Measurements from ENCODE around the gene FAAP20.
"Not testable (repeated sequence)": the region's sequence is repeated elsewhere in the genome, so short reads cannot be mapped to it uniquely, and the experiment has no call there.

Gene FAAP20

DNA sequence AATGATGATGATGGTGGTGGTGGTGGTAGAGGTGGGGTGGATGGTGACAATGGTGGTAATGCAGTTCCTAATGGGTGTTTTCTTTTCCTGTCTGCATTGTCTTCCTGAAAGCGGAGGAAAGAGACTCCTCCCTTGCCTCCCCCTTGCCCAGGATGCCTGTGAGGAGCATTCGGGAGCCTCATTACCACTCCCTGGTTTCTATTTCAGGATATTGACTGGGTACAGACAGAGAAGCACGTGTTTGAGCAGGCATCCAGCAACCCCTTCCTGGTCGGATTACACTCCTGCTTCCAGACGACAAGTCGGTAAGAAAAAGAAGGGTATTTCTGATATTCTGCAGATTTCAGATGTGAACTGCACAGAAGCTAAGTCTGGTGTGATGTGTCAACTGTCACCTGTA, 38.8 kb downstream of the FAAP20 start:
- Histone ChIP-seq H3K36me3 (ENCODE audit: control insufficient read depth, insufficient read depth, low read length) (no peaks in the 10 kb centered on the region), H3K4me1 (ENCODE audit: control insufficient read depth, insufficient read depth, low read length) (no peaks in the 10 kb centered on the region), H3K27ac (ENCODE audit: insufficient read depth, low read depth, low read length, poor library complexity, severe bottlenecking) (no peak overlapping the region), H3K9me3 (ENCODE audit: control insufficient read depth, low read length) (no peaks in the 10 kb centered on the region), H3K4me3 (ENCODE audit: insufficient read depth, low read depth, low read length) (no peak overlapping the region), H3K27me3 (ENCODE audit: control insufficient read depth, insufficient read depth, low read length, poor library complexity, severe bottlenecking) (no peaks in the 10 kb centered on the region)
- WGBS, 2 experiments = 95 to 96% methylated on average over 6 of the region's 6 CpGs

DNA sequence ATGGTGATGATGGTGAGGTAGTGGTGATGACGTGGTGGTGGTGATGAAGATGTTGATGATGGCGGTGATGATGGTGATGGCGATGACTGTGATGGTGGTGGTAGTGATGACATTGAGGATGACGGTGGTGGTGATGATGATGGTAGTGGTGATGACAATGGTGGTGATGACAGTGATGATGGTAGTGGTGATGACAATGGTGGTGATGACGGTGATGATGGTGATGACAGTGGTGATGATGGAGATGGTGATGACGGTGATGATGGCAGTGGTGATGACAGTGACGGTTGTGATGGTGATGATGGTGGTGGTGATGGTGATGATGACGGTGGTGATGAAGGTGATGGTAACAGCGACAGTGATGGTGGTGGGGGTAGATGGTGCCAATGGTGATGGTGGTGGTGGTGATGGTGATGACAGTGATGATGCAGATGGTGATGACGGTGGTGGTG, 39.4 kb downstream of the FAAP20 start:
- no peaks in the 10 kb centered on the region for H3K9me3 ChIP-seq (ENCODE audit: control insufficient read depth, low read length)
- H3K4me1 ChIP-seq (ENCODE audit: control insufficient read depth, insufficient read depth, low read length) = no peaks in the 10 kb centered on the region
- H3K27ac ChIP-seq (ENCODE audit: insufficient read depth, low read depth, low read length, poor library complexity, severe bottlenecking) = no peak overlapping the region
- WGBS, 2 experiments = 94 to 97% methylated on average over 10 of the region's 10 CpGs
- H3K27me3 ChIP-seq (ENCODE audit: control insufficient read depth, insufficient read depth, low read length, poor library complexity, severe bottlenecking) = no peaks in the 10 kb centered on the region
- no peaks in the 10 kb centered on the region for H3K36me3 ChIP-seq (ENCODE audit: control insufficient read depth, insufficient read depth, low read length)
- no peak overlapping the region for H3K4me3 ChIP-seq (ENCODE audit: insufficient read depth, low read depth, low read length)

DNA sequence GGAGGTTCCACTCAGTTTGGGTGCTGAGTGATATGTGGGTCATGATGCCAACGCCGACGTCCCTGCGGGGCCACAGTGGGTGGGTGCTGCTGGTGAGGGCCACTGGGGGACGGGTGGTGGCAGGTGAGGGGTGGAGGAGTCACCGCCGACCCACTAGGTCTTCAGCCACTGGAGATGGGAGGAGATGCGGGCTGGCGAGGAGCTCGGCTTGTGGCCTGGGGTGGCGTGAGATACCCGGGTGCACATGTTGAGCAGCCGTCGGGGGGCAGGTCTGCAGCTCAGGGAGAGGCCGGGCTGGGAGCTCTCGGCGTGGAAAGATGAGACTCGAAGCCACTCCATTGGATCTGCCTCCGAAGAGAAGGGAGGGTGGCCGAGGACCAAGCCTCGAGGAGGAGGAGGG, 40.5 kb downstream of the FAAP20 start:
- Histone ChIP-seq H3K27me3 (ENCODE audit: control insufficient read depth, insufficient read depth, low read length, poor library complexity, severe bottlenecking) (no peaks in the 10 kb centered on the region), H3K4me1 (ENCODE audit: control insufficient read depth, insufficient read depth, low read length) (no peaks in the 10 kb centered on the region), H3K4me3 (ENCODE audit: insufficient read depth, low read depth, low read length) (no peak overlapping the region), H3K9me3 (ENCODE audit: control insufficient read depth, low read length) (no peaks in the 10 kb centered on the region), H3K36me3 (ENCODE audit: control insufficient read depth, insufficient read depth, low read length) (no peaks in the 10 kb centered on the region), H3K27ac (ENCODE audit: insufficient read depth, low read depth, low read length, poor library complexity, severe bottlenecking) (no peak overlapping the region)
- WGBS, 2 experiments = 95 to 96% methylated on average over 21 of the region's 21 CpGs

DNA sequence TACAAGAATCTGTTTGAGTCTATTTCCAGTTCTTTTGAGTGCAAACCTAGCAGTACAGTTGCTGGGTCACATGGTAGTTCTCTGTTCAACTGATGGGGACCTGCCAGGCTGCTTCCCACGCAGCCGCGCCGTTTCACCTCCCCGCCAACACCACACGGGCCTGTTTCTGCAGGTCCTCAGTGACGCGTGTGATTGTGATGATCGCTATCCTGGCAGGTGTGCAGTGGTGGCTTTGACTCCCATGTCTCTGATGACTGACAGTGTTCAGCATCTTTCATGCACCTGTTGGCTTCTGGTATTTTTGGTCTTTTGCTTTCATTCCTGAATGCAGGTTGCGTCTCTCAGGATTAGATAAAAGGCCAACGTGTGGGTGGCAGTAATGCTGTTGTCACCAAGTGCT, 41.6 kb downstream of the FAAP20 start:
- Histone ChIP-seq H3K9me3 (ENCODE audit: control insufficient read depth, low read length) (no peaks in the 10 kb centered on the region), H3K27me3 (ENCODE audit: control insufficient read depth, insufficient read depth, low read length, poor library complexity, severe bottlenecking) (no peaks in the 10 kb centered on the region), H3K36me3 (ENCODE audit: control insufficient read depth, insufficient read depth, low read length) (no peaks in the 10 kb centered on the region), H3K4me3 (ENCODE audit: insufficient read depth, low read depth, low read length) (no peak overlapping the region), H3K4me1 (ENCODE audit: control insufficient read depth, insufficient read depth, low read length) (no peaks in the 10 kb centered on the region), H3K27ac (ENCODE audit: insufficient read depth, low read depth, low read length, poor library complexity, severe bottlenecking) (no peak overlapping the region)
- WGBS, 2 experiments = 95 to 96% methylated on average over 11 of the region's 11 CpGs

DNA sequence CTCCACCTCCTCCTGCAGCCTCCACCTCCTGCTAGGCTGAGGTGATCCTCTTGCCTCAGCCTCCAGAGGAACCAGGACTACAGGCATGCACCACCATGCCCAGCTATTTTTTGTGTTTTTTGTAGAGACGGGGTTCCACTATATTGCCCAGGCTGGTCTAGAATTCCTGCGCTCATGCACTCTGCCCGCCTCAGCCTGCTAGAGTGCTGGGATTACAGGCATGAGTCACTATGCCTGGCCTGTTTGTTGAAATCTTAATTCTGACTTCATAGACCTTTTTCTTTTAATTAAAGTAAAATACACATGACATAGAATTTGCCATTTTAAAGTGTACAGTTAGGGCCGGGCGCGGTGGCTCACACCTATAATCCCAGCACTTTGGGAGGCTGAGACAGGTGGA, 42.7 kb downstream of the FAAP20 start:
- Histone ChIP-seq H3K27ac (ENCODE audit: insufficient read depth, low read depth, low read length, poor library complexity, severe bottlenecking) (no peak overlapping the region), H3K27me3 (ENCODE audit: control insufficient read depth, insufficient read depth, low read length, poor library complexity, severe bottlenecking) (no peaks in the 10 kb centered on the region), H3K9me3 (ENCODE audit: control insufficient read depth, low read length) (no peaks in the 10 kb centered on the region), H3K4me1 (ENCODE audit: control insufficient read depth, insufficient read depth, low read length) (no peaks in the 10 kb centered on the region), H3K4me3 (ENCODE audit: insufficient read depth, low read depth, low read length) (no peak overlapping the region), H3K36me3 (ENCODE audit: control insufficient read depth, insufficient read depth, low read length) (peaks cover 1% of the 10 kb centered on the region)
- WGBS, 2 experiments = 88 to 91% methylated on average over 6 of the region's 6 CpGs

DNA sequence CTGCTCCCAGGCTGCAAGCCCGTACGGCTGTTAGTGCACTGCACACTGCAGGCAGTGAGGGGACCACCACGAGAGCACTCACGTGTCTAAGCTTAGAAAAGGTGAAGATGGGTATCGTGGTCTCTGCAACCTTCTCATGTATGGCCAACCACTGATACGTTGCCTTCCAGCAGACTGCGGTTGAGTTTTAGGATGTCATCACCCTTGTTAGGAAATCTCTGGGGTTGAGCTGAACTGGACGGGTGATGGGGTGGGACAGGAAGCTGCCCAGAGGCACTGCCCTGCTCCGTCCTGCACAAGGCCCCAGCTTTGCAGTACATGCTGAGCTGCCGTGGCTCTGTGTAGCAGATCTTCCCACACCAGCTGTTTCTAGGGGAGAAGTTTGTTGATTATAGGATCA, 43.3 kb downstream of the FAAP20 start:
- H3K27me3 ChIP-seq (ENCODE audit: control insufficient read depth, insufficient read depth, low read length, poor library complexity, severe bottlenecking) = no peaks in the 10 kb centered on the region
- no peaks in the 10 kb centered on the region for H3K9me3 ChIP-seq (ENCODE audit: control insufficient read depth, low read length)
- no peak overlapping the region for H3K27ac ChIP-seq (ENCODE audit: insufficient read depth, low read depth, low read length, poor library complexity, severe bottlenecking)
- no peak overlapping the region for H3K4me3 ChIP-seq (ENCODE audit: insufficient read depth, low read depth, low read length)
- H3K4me1 ChIP-seq (ENCODE audit: control insufficient read depth, insufficient read depth, low read length) = no peaks in the 10 kb centered on the region
- 96 to 97% methylated on average over 10 of the region's 10 CpGs for WGBS, 2 experiments
- H3K36me3 ChIP-seq (ENCODE audit: control insufficient read depth, insufficient read depth, low read length) = peaks cover 8% of the 10 kb centered on the region

DNA sequence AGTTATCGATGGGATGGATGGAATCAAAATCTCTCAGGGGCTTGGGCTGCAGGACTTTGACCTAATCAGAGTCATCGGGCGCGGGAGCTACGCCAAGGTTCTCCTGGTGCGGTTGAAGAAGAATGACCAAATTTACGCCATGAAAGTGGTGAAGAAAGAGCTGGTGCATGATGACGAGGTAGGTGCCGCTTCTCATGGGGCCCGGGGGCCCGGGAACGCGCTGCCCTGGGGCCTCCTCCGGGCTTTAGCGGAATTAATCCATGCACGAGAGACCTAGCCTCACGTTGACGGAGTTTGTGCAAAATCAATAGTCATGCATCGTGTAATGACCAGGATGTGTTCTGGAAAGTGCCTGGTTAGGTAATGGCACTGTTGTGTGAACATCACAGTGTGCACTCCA, 43.8 kb downstream of the FAAP20 start:
- Histone ChIP-seq H3K27me3 (ENCODE audit: control insufficient read depth, insufficient read depth, low read length, poor library complexity, severe bottlenecking) (no peaks in the 10 kb centered on the region), H3K36me3 (ENCODE audit: control insufficient read depth, insufficient read depth, low read length) (peaks cover 12% of the 10 kb centered on the region), H3K9me3 (ENCODE audit: control insufficient read depth, low read length) (no peaks in the 10 kb centered on the region), H3K27ac (ENCODE audit: insufficient read depth, low read depth, low read length, poor library complexity, severe bottlenecking) (no peak overlapping the region), H3K4me1 (ENCODE audit: control insufficient read depth, insufficient read depth, low read length) (no peaks in the 10 kb centered on the region), H3K4me3 (ENCODE audit: insufficient read depth, low read depth, low read length) (no peak overlapping the region)
- WGBS, 2 experiments = 96 to 98% methylated on average over 19 of the region's 19 CpGs

DNA sequence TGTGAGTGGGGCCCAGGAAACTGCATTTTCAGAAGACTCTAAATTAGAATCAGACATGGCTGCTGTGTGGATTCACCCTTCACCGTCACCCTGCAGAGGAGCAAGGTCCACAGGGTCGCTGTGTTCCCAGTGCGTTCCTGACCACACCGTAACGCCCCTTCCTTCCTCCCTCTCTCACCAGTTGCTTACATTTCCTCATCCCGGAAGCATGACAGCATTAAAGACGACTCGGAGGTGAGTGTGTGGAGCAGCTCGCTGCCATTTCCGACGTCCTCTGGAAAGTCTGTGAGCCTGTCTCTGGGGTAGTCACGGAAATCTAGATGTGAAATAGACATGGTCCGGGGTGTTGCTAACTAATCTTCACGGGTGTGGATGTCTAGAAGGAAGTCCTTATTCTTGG, 45.9 kb downstream of the FAAP20 start:
- WGBS, 2 experiments = 96% methylated on average over 14 of the region's 14 CpGs
- H3K27ac ChIP-seq (ENCODE audit: insufficient read depth, low read depth, low read length, poor library complexity, severe bottlenecking) = no peak overlapping the region
- H3K4me1 ChIP-seq (ENCODE audit: control insufficient read depth, insufficient read depth, low read length) = no peaks in the 10 kb centered on the region
- H3K9me3 ChIP-seq (ENCODE audit: control insufficient read depth, low read length) = no peaks in the 10 kb centered on the region
- peaks cover 12% of the 10 kb centered on the region for H3K36me3 ChIP-seq (ENCODE audit: control insufficient read depth, insufficient read depth, low read length)
- H3K27me3 ChIP-seq (ENCODE audit: control insufficient read depth, insufficient read depth, low read length, poor library complexity, severe bottlenecking) = no peaks in the 10 kb centered on the region
- no peak overlapping the region for H3K4me3 ChIP-seq (ENCODE audit: insufficient read depth, low read depth, low read length)

DNA sequence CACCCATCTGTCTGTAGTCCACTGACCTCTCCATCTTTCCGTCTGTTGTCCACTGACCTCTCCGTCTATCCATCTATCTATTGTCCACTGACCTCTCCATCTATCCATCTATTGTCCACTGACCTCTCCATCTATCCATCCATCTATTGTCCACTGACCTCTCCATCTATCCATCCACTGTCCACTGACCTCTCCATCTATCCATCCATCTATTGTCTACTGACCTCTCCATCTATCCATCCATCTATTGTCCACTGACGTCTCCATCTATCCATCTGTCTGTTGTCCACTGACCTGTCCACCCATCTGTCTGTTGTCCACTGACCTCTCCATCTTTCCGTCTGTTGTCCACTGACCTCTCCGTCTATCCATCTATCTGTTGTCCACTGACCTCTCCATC, 46.7 kb downstream of the FAAP20 start:
- 93 to 97% methylated on average over 5 of the region's 5 CpGs for WGBS, 2 experiments
- not testable (repeated sequence) for H3K27ac ChIP-seq (ENCODE audit: insufficient read depth, low read depth, low read length, poor library complexity, severe bottlenecking); H3K27me3 ChIP-seq (ENCODE audit: control insufficient read depth, insufficient read depth, low read length, poor library complexity, severe bottlenecking)

DNA sequence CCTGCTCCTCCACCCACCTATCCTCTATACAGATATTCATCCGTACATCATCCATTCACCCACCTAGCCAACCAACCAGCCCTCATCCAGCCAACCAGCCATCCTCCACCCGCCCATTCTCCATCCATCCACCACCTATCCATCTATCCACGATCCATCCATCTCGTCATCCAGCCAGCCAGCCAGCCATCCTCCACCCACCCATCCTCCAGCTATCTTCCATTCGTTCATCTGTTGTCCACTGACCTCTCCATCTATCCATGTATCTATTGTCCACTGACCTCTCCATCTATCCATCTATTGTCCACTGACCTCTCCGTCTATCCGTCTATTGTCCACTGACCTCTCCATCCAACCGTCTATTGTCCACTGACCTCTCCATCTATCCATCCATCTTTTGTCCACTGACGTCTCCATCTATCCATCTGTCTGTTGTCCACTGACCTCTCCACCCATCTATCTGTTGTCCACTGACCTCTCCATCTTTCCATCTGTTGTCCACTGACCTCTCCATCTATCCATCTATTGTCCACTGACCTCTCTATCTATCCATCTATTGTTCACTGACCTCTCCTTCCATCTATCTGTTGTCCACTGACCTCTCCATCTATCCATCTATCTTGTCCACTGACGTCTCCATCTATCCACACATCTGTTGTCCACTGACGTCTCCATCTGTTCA, 47.6 kb downstream of the FAAP20 start:
- Histone ChIP-seq H3K27ac (ENCODE audit: insufficient read depth, low read depth, low read length, poor library complexity, severe bottlenecking) (no peak overlapping the region), H3K36me3 (ENCODE audit: control insufficient read depth, insufficient read depth, low read length) (peaks cover 12% of the 10 kb centered on the region), H3K9me3 (ENCODE audit: control insufficient read depth, low read length) (no peaks in the 10 kb centered on the region), H3K27me3 (ENCODE audit: control insufficient read depth, insufficient read depth, low read length, poor library complexity, severe bottlenecking) (no peaks in the 10 kb centered on the region), H3K4me1 (ENCODE audit: control insufficient read depth, insufficient read depth, low read length) (no peaks in the 10 kb centered on the region), H3K4me3 (ENCODE audit: insufficient read depth, low read depth, low read length) (no peak overlapping the region)
- 93 to 94% methylated on average over 11 of the region's 11 CpGs for WGBS, 2 experiments

More for the DNA sequence above, 46.7 kb downstream of the FAAP20 start:
- not testable (repeated sequence) for H3K4me1 ChIP-seq (ENCODE audit: control insufficient read depth, insufficient read depth, low read length); H3K9me3 ChIP-seq (ENCODE audit: control insufficient read depth, low read length); H3K4me3 ChIP-seq (ENCODE audit: insufficient read depth, low read depth, low read length)
- H3K36me3 ChIP-seq (ENCODE audit: control insufficient read depth, insufficient read depth, low read length) = peaks cover 12% of the 10 kb centered on the region
